Fibroblast of lung (primary cell): ENCODE results near the gene TNFRSF19. TPM values are rescaled to one million over a fixed set of nuclear protein-coding genes. Genes with fewer than 3 reads are reported as not detected.

ENCODE experiments used
- DNase-seq, 2 donors: peaks; one replicate each; pipeline versions ENCODE4 v3.0.0 to v3.0.0-alpha.2; 2010; ENCODE audit warnings: low read depth in 2 of 2
- H2AFZ ChIP-seq: 2 replicates; pipeline ENCODE4 v1.5.1; 2012; ENCODE audit warnings: low read length, control low read depth, inconsistent platforms
- H3K27ac ChIP-seq: 2 replicates; pipeline ENCODE4 v1.5.1; 2011; ENCODE audit warnings: low read length, control low read depth; ENCODE audit not compliant: insufficient read depth
- H3K27me3 ChIP-seq: 2 replicates; pipeline ENCODE4 v1.5.1; 2011; ENCODE audit warnings: mild to moderate bottlenecking, low read length; ENCODE audit not compliant: control insufficient read depth, insufficient read depth
- H3K36me3 ChIP-seq: 2 replicates; pipeline ENCODE4 v1.5.1; 2011; ENCODE audit warnings: low read length; ENCODE audit not compliant: control insufficient read depth, insufficient read depth
- H3K4me1 ChIP-seq: 2 replicates; pipeline ENCODE4 v1.5.1; 2011; ENCODE audit warnings: low read length; ENCODE audit not compliant: control insufficient read depth, insufficient read depth; ENCODE audit errors: extremely low read depth
- H3K4me2 ChIP-seq: 2 replicates; pipeline ENCODE4 v1.5.1; 2011; ENCODE audit warnings: low read length, control low read depth; ENCODE audit not compliant: insufficient read depth; ENCODE audit errors: extremely low read depth
- H3K4me3 ChIP-seq, 4 experiments: fragments of 200-600 bp in 1 of 4; sonication (generic) in 1 of 4; replicated peaks in 1 of 4; 2 replicates each; pipeline ENCODE4 v1.5.1; 2011 to 2016; ENCODE audit warnings: low read length in 4 of 4, low read depth in 3 of 4, mild to moderate bottlenecking in 3 of 4, control low read depth in 2 of 4, inconsistent platforms in 1 of 4, mixed read lengths in 1 of 4; ENCODE audit not compliant: insufficient read depth in 1 of 4; ENCODE audit errors: control extremely low read depth in 1 of 4
- H3K79me2 ChIP-seq: 2 replicates; pipeline ENCODE4 v1.5.1; 2012; ENCODE audit warnings: mild to moderate bottlenecking, low read length, inconsistent platforms; ENCODE audit not compliant: control insufficient read depth, insufficient read depth
- H3K9ac ChIP-seq: 2 replicates; pipeline ENCODE4 v1.5.1; 2011; ENCODE audit warnings: mild to moderate bottlenecking, low read length, control low read depth; ENCODE audit not compliant: insufficient read depth
- H3K9me3 ChIP-seq: 2 replicates; pipeline ENCODE4 v1.5.1; 2012; ENCODE audit warnings: low read depth, low read length; ENCODE audit not compliant: control insufficient read depth, insufficient read depth
- H4K20me1 ChIP-seq: 2 replicates; pipeline ENCODE4 v1.5.1; 2011; ENCODE audit warnings: low read length; ENCODE audit not compliant: control insufficient read depth, insufficient read depth; ENCODE audit errors: extremely low read depth
- EZH2 ChIP-seq: IDR thresholded peaks from 2 replicates; pipeline ENCODE4 v1.5.1; 2012; ENCODE audit warnings: low read length, control low read depth, mild to moderate bottlenecking; ENCODE audit errors: missing control alignments
- polyA plus RNA-seq, 2 donors: library from polyadenylated mRNA; depleted of rRNA in 1 of 2; stranded (reverse) in 1 of 2; unstranded in 1 of 2; fragments of >200 nt; gene quantifications; 2 replicates each; pipeline ENCODE4 v1.2.1, GENCODE V29; 2011 to 2012; ENCODE audit warnings: missing spikeins in 1 of 2
- total RNA-seq: library from RNA; depleted of rRNA; stranded (reverse); fragments of >200 nt; gene quantifications from 2 replicates; pipeline ENCODE4 v1.2.1, GENCODE V29; 2014
- TF ChIP-seq, protein P1 (sequence below), 2 donors: IDR thresholded peaks in 1 of 2; conservative IDR thresholded peaks in 1 of 2; 1 replicate in 1 of 2; 2 replicates in 1 of 2; pipeline ENCODE4 v1.5.1; 2011 to 2012; ENCODE audit warnings: low read length in 2 of 2, control low read depth in 1 of 2, inconsistent platforms in 1 of 2, low read depth in 1 of 2, mild to moderate bottlenecking in 1 of 2

TNFRSF19 gene
- total and polyA plus RNA-seq, 2 donors (not counting 1 experiment from before 2014, with no cell fraction given) = 260 to 330 TPM

DNA sequence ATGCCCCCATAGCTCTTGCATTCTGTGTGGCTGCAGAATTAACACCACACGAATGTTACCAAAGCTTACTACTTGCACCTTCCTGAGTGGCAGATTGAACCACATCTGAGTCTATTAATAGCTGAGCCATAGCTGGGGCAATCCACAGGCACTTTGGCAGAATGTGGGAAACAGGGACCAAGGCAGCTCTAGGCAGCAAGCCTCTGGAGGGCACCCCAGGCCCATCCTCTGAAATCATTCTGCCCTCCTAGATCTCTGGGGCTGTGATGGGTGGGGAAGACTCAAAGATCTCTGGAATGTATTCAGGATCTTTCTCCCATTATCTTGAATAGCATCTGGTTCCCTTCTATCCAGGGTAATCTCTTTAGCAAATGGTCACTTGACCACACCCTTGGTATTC is 139.3 kb downstream of the TNFRSF19 start:
- no peak overlapping the region for H3K9ac ChIP-seq
- no peak overlapping the region for H3K4me3 ChIP-seq
- H2AFZ ChIP-seq = no peak overlapping the region
- no peaks in the 10 kb centered on the region for H3K27me3 ChIP-seq
- no peaks in the 10 kb centered on the region for H3K36me3 ChIP-seq
- no peaks in the 10 kb centered on the region for H3K79me2 ChIP-seq
- no peak overlapping the region for H3K27ac ChIP-seq
- no peak for DNase-seq
- H4K20me1 ChIP-seq = no peaks in the 10 kb centered on the region
- no peak overlapping the region for H3K4me2 ChIP-seq
- TF ChIP-seq, protein P1, sequence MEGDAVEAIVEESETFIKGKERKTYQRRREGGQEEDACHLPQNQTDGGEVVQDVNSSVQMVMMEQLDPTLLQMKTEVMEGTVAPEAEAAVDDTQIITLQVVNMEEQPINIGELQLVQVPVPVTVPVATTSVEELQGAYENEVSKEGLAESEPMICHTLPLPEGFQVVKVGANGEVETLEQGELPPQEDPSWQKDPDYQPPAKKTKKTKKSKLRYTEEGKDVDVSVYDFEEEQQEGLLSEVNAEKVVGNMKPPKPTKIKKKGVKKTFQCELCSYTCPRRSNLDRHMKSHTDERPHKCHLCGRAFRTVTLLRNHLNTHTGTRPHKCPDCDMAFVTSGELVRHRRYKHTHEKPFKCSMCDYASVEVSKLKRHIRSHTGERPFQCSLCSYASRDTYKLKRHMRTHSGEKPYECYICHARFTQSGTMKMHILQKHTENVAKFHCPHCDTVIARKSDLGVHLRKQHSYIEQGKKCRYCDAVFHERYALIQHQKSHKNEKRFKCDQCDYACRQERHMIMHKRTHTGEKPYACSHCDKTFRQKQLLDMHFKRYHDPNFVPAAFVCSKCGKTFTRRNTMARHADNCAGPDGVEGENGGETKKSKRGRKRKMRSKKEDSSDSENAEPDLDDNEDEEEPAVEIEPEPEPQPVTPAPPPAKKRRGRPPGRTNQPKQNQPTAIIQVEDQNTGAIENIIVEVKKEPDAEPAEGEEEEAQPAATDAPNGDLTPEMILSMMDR (conservative IDR thresholded peaks at IDR 0.05 in 1 of 2, IDR thresholded peaks at IDR 0.05 in 1 of 2; ENCODE audit: low read depth in 1 of 2, low read length in 2 of 2) = peak in 1 of 2 donors; percentile 39
- TF ChIP-seq EZH2 = no peak
- H3K9me3 ChIP-seq = no peaks in the 10 kb centered on the region
- peaks cover 4% of the 10 kb centered on the region for H3K4me1 ChIP-seq

DNA sequence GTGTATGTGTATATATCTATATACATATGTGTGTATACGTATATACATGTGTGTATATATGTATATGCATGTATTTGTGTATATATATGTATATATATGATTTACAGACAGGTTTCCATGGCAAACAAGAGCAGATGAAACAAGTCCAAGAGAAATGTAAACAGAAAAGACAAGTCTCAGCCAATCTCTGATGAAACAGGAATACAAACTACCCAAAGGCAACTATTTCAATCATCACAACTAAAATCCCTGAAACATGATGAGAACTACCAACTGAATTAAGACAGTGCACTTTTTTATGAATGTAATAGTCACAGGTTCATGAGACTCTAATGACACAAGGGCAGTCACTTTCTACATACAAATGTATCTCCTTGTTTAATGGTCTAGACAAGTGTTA is 140.2 kb downstream of the TNFRSF19 start:
- H3K27ac ChIP-seq = no peak overlapping the region
- H3K4me2 ChIP-seq = no peak overlapping the region
- H3K9ac ChIP-seq = no peak overlapping the region
- H3K9me3 ChIP-seq = no peaks in the 10 kb centered on the region
- DNase-seq = no peak
- H2AFZ ChIP-seq = no peak overlapping the region
- H4K20me1 ChIP-seq = no peaks in the 10 kb centered on the region
- H3K27me3 ChIP-seq = no peaks in the 10 kb centered on the region
- H3K36me3 ChIP-seq = no peaks in the 10 kb centered on the region
- peaks cover 4% of the 10 kb centered on the region for H3K4me1 ChIP-seq
- H3K79me2 ChIP-seq = no peaks in the 10 kb centered on the region
- TF ChIP-seq, protein P1 (conservative IDR thresholded peaks at IDR 0.05 in 1 of 2, IDR thresholded peaks at IDR 0.05 in 1 of 2; ENCODE audit: low read depth in 1 of 2, low read length in 2 of 2) = no peak
- TF ChIP-seq EZH2 = no peak
- no peak overlapping the region for H3K4me3 ChIP-seq

DNA sequence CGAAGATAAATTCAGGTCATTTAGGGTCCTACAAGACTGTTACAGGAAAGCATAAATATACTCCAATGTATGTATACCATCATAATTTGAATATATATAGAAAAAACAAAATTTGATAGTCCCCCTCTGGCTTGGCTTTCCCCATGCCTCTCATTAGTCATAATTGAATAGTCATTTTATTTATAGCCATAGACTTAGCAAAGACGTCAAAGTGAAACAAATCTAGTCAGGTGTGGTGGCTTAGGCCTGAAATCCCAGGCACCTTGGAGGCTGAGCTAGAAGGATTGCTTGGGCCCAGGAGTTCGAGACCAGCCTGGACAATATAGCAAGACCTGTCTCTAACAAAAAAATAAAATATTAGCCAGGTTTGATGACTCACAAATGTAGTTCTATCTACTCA is 141.1 kb downstream of the TNFRSF19 start:
- H2AFZ ChIP-seq = no peak overlapping the region
- TF ChIP-seq, protein P1 (conservative IDR thresholded peaks at IDR 0.05 in 1 of 2, IDR thresholded peaks at IDR 0.05 in 1 of 2; ENCODE audit: low read depth in 1 of 2, low read length in 2 of 2) = no peak
- TF ChIP-seq EZH2 = no peak
- no peaks in the 10 kb centered on the region for H3K36me3 ChIP-seq
- H3K9ac ChIP-seq = no peak overlapping the region
- no peaks in the 10 kb centered on the region for H3K4me1 ChIP-seq
- no peak for DNase-seq
- no peaks in the 10 kb centered on the region for H3K79me2 ChIP-seq
- H3K4me3 ChIP-seq = no peak overlapping the region
- H3K27ac ChIP-seq = no peak overlapping the region
- H3K4me2 ChIP-seq = no peak overlapping the region
- H3K27me3 ChIP-seq = no peaks in the 10 kb centered on the region
- H4K20me1 ChIP-seq = no peaks in the 10 kb centered on the region
- no peaks in the 10 kb centered on the region for H3K9me3 ChIP-seq
